Measurements from ENCODE around the gene PGS1.

Gene PGS1

GRCh38 chr17:78422267-78422605 is 43.8 kb downstream of the PGS1 start:
- FAIRE-seq (no peak), DNase-seq (ENCODE audit: insufficient read length, low spot score) (no peak)

- no peak for DNase-seq (ENCODE audit: insufficient read length, low spot score)
- FAIRE-seq = no peak
Measured at GRCh38 chr17:78422872-78423588, 44.6 kb downstream of the PGS1 start.

GRCh38 chr17:78423961-78424675 is 45.7 kb downstream of the PGS1 start:
- DNase-seq (ENCODE audit: insufficient read length, low spot score) (no peak), FAIRE-seq (no peak)

GRCh38 chr17:78425429-78425828 is 47.0 kb downstream of the PGS1 start:
- FAIRE-seq (no peak), DNase-seq (ENCODE audit: insufficient read length, low spot score) (no peak)

- no peak for FAIRE-seq
- DNase-seq (ENCODE audit: insufficient read length, low spot score) = no peak
Measured at GRCh38 chr17:78426293-78426879, 47.9 kb downstream of the PGS1 start.

- FAIRE-seq (no peak), DNase-seq (ENCODE audit: insufficient read length, low spot score) (no peak)
Measured at GRCh38 chr17:78427140-78427539, 48.7 kb downstream of the PGS1 start.

- DNase-seq (ENCODE audit: insufficient read length, low spot score) (no peak), FAIRE-seq (no peak)
Measured at GRCh38 chr17:78428025-78428575, 49.7 kb downstream of the PGS1 start.

GRCh38 chr17:78428836-78429617 is 50.6 kb downstream of the PGS1 start:
- FAIRE-seq (no peak), DNase-seq (ENCODE audit: insufficient read length, low spot score) (no peak)

GRCh38 chr17:78429618-78429995 is 51.2 kb downstream of the PGS1 start:
- no peak for DNase-seq (ENCODE audit: insufficient read length, low spot score)
- no peak for FAIRE-seq

- no peak for DNase-seq (ENCODE audit: insufficient read length, low spot score)
- FAIRE-seq = no peak
Measured at GRCh38 chr17:78430892-78431691, 52.6 kb downstream of the PGS1 start.

GRCh38 chr17:78431692-78431958 is 53.2 kb downstream of the PGS1 start:
- no peak for FAIRE-seq
- no peak for DNase-seq (ENCODE audit: insufficient read length, low spot score)

GRCh38 chr17:78432226-78433012 is 54.0 kb downstream of the PGS1 start:
- FAIRE-seq = no peak
- no peak for DNase-seq (ENCODE audit: insufficient read length, low spot score)

GRCh38 chr17:78433013-78433727 is 54.7 kb downstream of the PGS1 start:
- FAIRE-seq (no peak), DNase-seq (ENCODE audit: insufficient read length, low spot score) (no peak)

GRCh38 chr17:78433780-78434335 is 55.4 kb downstream of the PGS1 start:
- no peak for DNase-seq (ENCODE audit: insufficient read length, low spot score)
- no peak for FAIRE-seq

GRCh38 chr17:78434455-78435329 is 56.2 kb downstream of the PGS1 start:
- FAIRE-seq = no peak
- no peak for DNase-seq (ENCODE audit: insufficient read length, low spot score)

GRCh38 chr17:78435330-78436005 is 57.0 kb downstream of the PGS1 start:
- no peak for DNase-seq (ENCODE audit: insufficient read length, low spot score)
- FAIRE-seq = no peak

- DNase-seq (ENCODE audit: insufficient read length, low spot score) = no peak
- no peak for FAIRE-seq
Measured at GRCh38 chr17:78437508-78438169, 59.2 kb downstream of the PGS1 start.

Data from GM19239 (cell line).